BE2C (cell line): ENCODE measurements around the gene DUXB.
A peak's percentile ranks its signal among the peaks of the same experiment; 100 is the strongest.

Experiments used
- DNase-seq: peaks from one replicate; pipeline ENCODE4 v3.0.0-alpha.2; 2020
- H3K27me3 ChIP-seq: fragments of 250-450 bp; sonication (Bioruptor Pico); 2 replicates; pipeline ENCODE4 v1.5.1; 2020; ENCODE audit warnings: mild to moderate bottlenecking
- H3K36me3 ChIP-seq: fragments of 250-450 bp; sonication (Bioruptor Pico); 2 replicates; pipeline ENCODE4 v1.5.1; 2020; ENCODE audit warnings: mild to moderate bottlenecking
- H3K4me1 ChIP-seq: fragments of 250-450 bp; sonication (Bioruptor Pico); 2 replicates; pipeline ENCODE4 v1.5.1; 2020
- H3K4me3 ChIP-seq: 2 replicates; pipeline ENCODE4 v1.5.1; 2011; ENCODE audit warnings: low read depth, low read length
- H3K9me3 ChIP-seq: fragments of 250-450 bp; sonication (Bioruptor Pico); 2 replicates; pipeline ENCODE4 v1.5.1; 2020
- CTCF ChIP-seq: IDR thresholded peaks from 2 replicates; pipeline ENCODE4 v1.5.1; 2012; ENCODE audit warnings: mild to moderate bottlenecking, low read depth, low read length

The DUXB gene

GRCh38 chr16:75710344-75710743 is 9.1 kb upstream of the DUXB start:
- TF ChIP-seq CTCF: no peak
- H3K36me3 ChIP-seq: no peaks in the 10 kb centered on the region
- H3K4me1 ChIP-seq: no peaks in the 10 kb centered on the region
- H3K9me3 ChIP-seq: no peaks in the 10 kb centered on the region; the same call in none of the 2 replicates
- H3K27me3 ChIP-seq: no peaks in the 10 kb centered on the region
- H3K4me3 ChIP-seq: no peak overlapping the region
- DNase-seq: no peak

GRCh38 chr16:75703306-75703705 is 2.0 kb upstream of the DUXB start:
- TF ChIP-seq CTCF: no peak
- Histone ChIP-seq H3K9me3 (no peaks in the 10 kb centered on the region), H3K36me3 (no peaks in the 10 kb centered on the region), H3K4me3 (no peak overlapping the region), H3K27me3 (no peaks in the 10 kb centered on the region), H3K4me1 (no peaks in the 10 kb centered on the region)
- DNase-seq: no peak

- Histone ChIP-seq H3K9me3 (no peaks in the 10 kb centered on the region), H3K4me3 (no peak overlapping the region), H3K4me1 (no peaks in the 10 kb centered on the region), H3K36me3 (no peaks in the 10 kb centered on the region), H3K27me3 (no peaks in the 10 kb centered on the region)
- no peak for TF ChIP-seq CTCF
- DNase-seq: no peak
Observed at GRCh38 chr16:75702242-75702641, 981 bp upstream of the DUXB start.

- Histone ChIP-seq H3K36me3 (no peaks in the 10 kb centered on the region), H3K9me3 (no peaks in the 10 kb centered on the region), H3K27me3 (no peaks in the 10 kb centered on the region), H3K4me3 (no peak overlapping the region), H3K4me1 (no peaks in the 10 kb centered on the region)
- no peak for TF ChIP-seq CTCF
- DNase-seq: no peak
Observed at GRCh38 chr16:75697571-75697970, 3.7 kb downstream of the DUXB start.

- TF ChIP-seq CTCF: peak; percentile 46
- no peaks in the 10 kb centered on the region for H3K9me3 ChIP-seq
- DNase-seq: no peak
Observed at GRCh38 chr16:75695708-75696107, 5.6 kb downstream of the DUXB start.

GRCh38 chr16:75687361-75687760 is 13.9 kb downstream of the DUXB start:
- Histone ChIP-seq H3K27me3 (no peaks in the 10 kb centered on the region), H3K4me1 (no peaks in the 10 kb centered on the region), H3K4me3 (no peak overlapping the region), H3K9me3 (no peaks in the 10 kb centered on the region), H3K36me3 (no peaks in the 10 kb centered on the region)
- no peak for DNase-seq
- TF ChIP-seq CTCF: no peak

More at GRCh38 chr16:75695708-75696107, 5.6 kb downstream of the DUXB start:
- Histone ChIP-seq H3K36me3 (no peaks in the 10 kb centered on the region), H3K4me1 (no peaks in the 10 kb centered on the region), H3K4me3 (no peak overlapping the region), H3K27me3 (no peaks in the 10 kb centered on the region)
